Raji (cell line): ENCODE data around the gene DACH1.

ENCODE experiments used
- POLR2A ChIP-seq: IDR thresholded peaks from 2 replicates; pipeline ENCODE4 v1.6.1; 2011; ENCODE audit warnings: low read depth, low read length, control low read depth; ENCODE audit not compliant: insufficient read depth

The DACH1 gene

DNA sequence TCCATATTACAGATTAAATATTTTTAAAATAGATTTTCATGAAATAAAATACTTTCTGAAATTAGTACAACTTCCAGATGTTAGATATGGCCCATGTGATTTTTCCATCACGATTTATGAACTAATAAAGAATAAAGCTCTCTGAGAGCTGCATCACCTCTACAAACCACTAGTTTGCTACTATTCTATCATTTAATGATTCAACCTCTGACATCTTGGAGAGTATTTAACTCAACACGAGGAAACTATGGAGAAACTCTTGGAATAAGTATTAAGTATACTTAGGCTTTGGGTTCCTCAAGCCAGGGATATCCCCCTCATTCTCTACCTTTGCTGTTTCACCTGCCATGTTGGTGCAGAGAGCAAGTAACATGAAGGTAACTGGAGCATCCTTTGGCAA, 55.7 kb downstream of the DACH1 start:
- no peak for TF ChIP-seq POLR2A

DNA sequence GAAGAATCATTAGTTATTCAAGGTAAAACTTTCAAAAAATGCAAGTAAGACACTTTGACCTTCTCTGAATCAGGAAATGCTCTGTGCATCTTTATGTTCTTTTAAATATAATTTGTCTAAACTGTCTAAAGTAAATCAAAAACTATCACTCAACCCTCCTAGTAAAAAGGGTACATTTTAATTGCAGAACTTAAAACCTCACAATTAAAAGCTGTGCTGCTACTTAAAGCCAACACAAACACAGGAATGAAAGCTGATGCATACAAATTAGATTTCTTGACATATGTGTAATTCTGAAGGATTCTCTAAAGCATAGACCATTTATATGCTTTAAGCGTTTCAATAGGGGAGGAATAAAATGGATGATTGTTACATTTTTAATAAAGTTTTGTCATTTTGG, 58.3 kb downstream of the DACH1 start:
- TF ChIP-seq POLR2A: no peak

DNA sequence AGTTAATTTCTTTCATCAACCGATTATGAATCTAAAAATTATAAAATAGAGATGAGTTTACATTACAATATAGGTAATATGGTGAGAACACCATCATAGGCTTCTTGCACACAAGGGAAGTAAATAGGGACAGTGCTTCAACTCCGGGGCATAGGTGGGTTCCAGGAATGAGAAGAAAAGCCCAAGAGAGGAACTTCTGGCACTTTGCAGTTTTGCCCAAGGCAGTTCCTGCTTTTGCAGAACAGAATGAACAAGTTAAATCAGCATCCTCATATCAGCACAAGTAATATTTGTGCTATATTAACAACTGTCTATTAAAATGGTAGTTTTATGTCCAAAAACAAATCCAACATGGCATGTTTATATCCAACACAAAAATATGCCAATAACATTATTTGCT, 60.1 kb downstream of the DACH1 start:
- TF ChIP-seq POLR2A: no peak

DNA sequence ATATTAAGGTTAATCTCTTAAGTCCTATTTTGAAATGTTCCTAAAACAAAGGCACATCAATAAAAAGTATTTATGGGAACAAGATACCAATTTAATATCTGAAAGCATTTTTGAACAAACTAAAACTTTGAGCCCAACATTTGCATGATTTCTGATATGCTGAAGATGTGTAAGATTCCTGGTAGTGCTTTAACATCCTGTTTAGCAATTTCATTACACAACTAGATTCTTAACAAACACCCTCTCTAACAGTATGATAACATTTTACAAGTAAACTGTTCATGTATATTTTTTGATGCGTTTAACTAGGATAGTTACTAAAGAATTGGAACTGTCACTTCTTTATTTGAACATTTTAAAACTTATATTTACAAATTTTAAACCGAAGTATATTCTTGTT, 63.9 kb downstream of the DACH1 start:
- no peak for TF ChIP-seq POLR2A

DNA sequence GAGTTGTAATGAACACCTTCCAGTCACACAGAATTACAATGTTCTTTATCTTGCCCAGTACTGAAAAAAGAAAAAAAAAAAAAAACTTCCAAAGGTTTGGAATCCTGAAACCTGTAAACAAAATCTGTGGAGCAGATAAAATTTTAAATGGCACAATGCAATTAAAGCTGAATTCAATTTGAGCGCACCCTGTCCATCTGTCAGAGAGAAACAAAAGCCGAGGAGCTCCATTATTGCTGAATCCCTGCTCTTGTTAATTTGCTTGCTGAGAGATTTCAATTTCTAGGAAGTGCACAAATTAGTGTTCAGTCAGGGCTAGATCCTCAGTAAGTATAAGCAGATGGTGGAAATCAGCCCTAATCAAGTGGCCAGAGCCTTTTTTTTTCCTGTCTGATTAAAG, 65.2 kb downstream of the DACH1 start:
- no peak for TF ChIP-seq POLR2A

DNA sequence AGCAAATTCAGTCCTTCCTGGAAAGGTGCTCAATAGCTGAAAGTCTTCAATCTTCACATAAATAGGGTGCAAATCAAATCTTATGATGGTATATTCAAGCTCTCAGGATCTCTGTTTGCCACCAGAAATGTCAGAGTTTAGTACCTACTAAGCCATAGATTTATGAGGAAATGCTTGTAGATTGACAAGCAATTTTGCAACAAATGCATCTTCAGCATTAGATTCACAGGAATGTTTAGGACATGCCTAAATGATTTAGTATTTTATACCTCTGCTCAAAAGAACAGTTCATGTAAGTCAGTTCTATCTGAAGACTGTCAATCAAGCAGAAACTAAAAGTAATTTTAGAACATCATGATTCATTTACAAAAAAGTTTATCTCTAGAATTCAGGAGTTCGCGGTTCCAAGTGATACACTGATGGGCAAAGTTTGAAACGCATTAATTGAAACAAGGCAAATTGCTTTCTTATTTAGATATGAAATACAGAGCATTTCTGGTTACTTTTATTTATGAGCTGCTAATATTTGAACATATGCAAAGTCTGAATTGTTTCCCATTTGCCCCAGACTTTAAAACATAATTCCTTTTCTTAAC, 65.7 kb downstream of the DACH1 start:
- no peak for TF ChIP-seq POLR2A

DNA sequence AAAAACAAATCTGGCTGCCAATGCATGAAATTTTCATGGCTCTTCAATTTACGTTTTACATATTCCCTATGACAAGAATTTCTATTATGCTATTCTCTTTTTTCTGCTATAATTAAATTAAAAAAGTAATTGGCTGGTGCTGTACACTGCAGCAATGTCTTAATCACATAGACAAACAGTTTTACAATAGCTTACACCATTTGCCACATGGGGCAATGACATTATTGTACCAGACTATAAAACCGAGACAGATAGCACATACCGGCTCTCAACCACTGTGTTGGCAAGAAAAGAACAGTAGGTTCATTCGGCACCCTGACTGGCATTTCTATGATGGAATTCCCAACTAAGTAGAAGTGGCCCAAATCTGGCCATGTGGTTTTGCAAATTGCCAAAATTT, 67.7 kb downstream of the DACH1 start:
- TF ChIP-seq POLR2A: no peak

DNA sequence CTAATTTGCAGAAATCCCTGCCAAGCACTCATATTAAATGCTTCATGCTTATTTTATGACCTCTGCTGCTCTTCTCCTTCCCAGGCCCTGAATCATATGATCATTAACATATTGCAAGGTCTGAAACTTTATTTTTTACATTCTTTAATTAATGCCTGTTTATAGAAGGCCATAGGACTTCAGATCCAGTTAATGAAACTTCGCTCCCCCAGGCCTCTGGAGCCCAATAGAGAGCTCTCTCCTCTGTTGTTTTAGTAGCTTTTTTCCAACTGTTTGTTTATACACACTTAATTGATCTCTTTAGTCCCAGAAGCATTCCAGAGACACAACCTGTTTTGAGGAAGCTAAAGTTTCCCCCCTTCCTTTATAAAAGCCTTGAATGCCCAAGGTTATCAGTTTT, 68.3 kb downstream of the DACH1 start:
- no peak for TF ChIP-seq POLR2A

DNA sequence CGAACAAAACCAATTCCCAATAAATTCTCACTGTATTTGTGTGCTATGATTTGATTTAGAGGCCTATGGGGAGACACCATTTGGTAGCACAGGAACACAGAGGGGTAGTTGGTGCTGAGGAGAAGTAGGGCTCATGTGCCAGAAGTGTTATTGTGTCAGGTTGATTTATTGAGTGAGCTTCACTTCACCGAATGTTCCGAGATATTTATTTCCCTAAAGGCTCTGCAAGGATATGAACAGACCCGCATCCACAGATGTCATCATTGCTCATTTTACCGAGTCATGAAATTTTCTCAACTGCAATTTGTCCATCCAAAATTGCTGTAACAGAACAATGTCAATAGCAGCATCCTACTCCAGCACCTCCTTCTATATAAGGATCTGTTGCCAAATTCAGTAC, 69.5 kb downstream of the DACH1 start:
- TF ChIP-seq POLR2A: no peak

DNA sequence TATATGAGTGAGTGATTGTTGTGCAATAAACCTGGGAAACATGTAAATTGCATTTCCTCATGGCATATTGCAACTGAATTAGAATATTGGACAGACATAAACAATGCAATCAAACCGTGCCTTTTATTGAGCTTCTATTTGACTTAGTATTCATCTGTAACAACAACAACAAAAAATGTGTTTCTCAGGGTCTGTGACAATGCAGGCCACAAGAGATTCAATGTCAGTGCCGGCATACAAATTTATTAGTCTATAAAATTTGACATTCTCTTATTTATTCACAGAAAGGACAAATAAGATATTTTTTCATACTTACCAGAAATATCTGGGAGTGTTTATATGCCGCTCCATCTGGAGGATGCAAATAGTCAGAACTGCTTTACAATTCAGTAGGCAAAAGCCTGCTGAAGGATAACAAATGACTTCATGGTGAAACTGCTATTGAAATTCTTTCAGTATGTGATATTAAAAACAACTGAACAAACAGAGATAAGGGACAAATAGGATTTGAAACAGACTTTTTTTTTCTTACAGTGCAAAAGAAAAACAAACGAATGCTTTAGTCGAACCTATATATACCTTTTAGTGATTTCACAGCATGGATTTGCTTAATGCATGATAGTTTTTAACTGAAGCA, 77.2 kb downstream of the DACH1 start:
- TF ChIP-seq POLR2A: no peak

DNA sequence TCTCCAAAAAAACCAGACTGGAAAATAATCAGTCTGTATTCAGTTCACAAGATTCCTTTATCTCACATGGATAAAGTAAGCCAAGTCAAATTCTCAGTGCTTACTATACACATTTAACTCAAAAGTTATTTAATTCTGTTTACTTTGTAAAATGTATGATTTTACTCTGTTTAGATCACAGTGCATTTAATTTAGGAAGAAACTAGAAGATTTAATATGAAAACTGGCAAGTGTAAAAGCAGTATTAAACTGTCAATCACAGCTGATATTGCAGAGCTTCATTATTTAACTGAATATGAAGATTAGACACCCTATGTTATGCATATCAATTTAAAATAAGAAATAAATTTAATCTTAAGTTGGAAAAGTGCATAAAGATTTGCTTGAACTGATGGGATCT, 78.0 kb downstream of the DACH1 start:
- TF ChIP-seq POLR2A: no peak

DNA sequence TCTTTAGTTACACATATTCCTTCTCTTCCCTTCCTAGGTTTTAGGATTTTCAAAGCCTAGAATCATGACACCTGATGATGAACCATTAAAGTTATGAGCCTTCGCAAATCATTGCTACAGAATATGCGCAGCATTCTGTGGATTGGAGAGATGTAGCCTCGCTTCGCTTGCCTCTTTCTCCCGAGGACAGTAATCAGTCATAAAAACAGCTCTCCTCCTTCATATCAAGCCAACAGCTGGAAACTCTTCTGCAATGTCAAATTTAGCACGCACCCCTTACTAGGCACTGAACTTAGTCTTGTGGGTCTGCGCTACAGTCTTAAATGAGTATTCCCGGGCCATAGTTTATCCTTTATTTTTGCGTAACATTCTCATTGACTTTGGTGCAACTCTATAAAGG, 79.6 kb downstream of the DACH1 start:
- TF ChIP-seq POLR2A: no peak

DNA sequence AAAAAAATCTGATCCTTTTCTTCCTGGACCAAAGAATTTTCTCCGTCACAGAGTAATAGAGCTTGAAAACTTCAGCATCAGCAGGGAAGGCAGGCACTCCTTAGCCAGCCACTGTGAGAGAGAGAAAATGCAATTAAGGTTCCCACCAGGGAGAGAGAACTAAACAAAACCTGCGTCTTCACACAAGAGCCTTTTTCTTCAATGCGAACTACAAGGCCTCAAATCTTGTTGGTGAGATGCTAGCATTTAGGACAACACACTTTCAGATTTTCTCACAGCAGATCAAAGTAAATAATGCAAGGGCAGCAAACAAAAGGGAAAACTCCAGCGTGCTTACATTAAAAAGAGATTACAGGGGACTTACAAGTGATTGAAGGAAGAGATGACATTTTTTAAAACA, 80.1 kb downstream of the DACH1 start:
- no peak for TF ChIP-seq POLR2A

DNA sequence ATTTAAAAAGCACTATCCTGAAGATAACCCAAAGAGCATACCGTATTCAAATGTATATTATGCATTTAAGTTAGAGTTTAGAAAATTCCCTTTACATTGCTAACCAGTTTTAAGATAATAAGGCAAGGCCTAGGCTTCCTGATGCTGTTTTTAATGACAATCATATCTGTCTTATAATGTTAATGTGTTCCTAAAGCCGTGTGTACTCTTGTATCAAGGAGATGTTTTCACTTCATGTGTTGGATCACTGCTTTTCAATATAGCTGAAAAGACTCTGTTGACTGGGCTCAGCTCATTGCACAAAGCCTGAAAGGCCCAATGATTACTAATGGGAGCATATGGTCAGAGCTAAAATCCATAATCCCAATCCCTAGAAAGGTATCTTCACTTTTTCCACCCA, 81.6 kb downstream of the DACH1 start:
- no peak for TF ChIP-seq POLR2A

DNA sequence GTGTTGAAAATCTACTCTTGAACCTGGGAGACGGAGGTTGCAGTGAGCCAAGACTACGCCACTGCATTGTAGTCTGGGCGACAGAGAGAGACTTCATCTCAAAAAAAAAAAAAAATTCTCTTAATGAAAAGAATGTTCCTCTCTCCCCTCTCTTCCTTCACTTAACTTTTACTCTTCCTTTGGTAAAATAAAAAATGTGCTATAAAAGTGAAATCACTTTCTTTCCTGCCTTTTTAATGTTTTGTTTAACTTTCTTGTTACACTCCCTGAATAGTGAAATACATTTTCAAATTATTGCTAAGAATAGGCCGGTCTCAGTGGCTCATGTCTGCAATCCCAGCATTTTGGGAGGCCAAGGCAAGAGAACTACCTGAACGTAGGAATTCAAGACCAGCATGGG, 86.5 kb downstream of the DACH1 start:
- no peak for TF ChIP-seq POLR2A

DNA sequence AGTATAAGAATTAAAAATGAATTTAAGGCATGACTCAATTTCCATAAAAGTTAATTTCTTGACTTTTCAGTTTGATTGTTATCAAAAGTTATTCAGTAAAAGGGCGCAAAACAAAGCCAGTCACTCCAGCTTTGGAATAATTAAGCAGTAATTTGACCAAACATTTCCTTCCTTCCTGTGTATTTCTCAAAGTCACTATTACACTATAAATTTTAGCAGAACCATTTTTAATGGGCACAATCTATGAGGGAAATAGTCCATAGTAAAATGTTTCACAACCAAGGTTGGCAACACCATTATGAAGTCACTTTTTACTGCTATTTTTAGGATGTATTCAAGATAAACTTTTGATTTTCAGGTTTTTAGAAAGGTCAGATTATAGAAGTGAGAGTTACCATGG, 91.0 kb downstream of the DACH1 start:
- TF ChIP-seq POLR2A: no peak

DNA sequence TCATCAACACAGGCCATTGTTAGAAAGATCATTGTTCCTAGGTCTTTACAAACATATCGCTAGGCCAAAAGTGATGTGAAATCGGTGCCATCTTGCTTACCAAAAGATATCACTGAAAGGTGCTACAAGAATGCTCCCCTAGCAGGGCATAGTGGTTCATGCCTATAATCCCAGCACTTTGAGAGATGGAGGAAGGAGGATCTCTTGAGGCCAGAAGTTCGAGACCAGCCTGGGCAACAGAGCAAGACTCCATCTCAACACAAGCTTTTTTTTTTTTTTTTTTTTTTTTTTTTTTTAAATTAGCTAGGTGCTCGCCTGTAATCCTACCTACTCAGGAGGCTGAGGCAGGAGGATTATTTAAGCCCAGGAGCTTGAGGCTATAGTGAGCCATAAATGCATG, 92.1 kb downstream of the DACH1 start:
- TF ChIP-seq POLR2A: no peak
